Activated naive CD4-positive, alpha-beta T cell treated with anti-CD3 and anti-CD28 coated beads for 36 hours (primary cell): Measurements from ENCODE around the gene TM4SF4. TPM values are rescaled to one million over a fixed set of nuclear protein-coding genes. Genes with fewer than 3 reads are reported as not detected.

Source experiments
- CTCF ChIA-PET: fragments of 350-600 bp; sonication (Branson Sonifier 250); formaldehyde crosslinking; loops from one replicate; lab custom pipeline; 2021; ENCODE audit warnings: antibody characterized with exemption; lab: Charles Lee
- DNase-seq: peaks from one replicate; pipeline ENCODE4 v3.0.0-alpha.2; 2020
- H3K27ac Mint-ChIP-seq: one replicate; pipeline ENCODE4 v1.8.0; 2021; ENCODE audit warnings: mild to moderate bottlenecking, mixed read lengths
- H3K27me3 Mint-ChIP-seq: one replicate; pipeline ENCODE4 v1.8.0; 2021; ENCODE audit warnings: low read depth, mixed read lengths
- H3K36me3 Mint-ChIP-seq: one replicate; pipeline ENCODE4 v1.8.0; 2021; ENCODE audit warnings: low read depth, mixed read lengths
- H3K4me1 Mint-ChIP-seq: one replicate; pipeline ENCODE4 v1.8.0; 2021; ENCODE audit warnings: low read depth, mixed read lengths
- H3K4me3 Mint-ChIP-seq: one replicate; pipeline ENCODE4 v1.8.0; 2021; ENCODE audit warnings: mild to moderate bottlenecking, moderate library complexity, mixed read lengths
- H3K9me3 Mint-ChIP-seq: one replicate; pipeline ENCODE4 v1.8.0; 2021; ENCODE audit warnings: mixed read lengths
- intact Hi-C: fragments of 100-400 bp; cut with micrococcal nuclease; formaldehyde crosslinking; loops from one replicate; pipeline ENCODE4 v1.15.1; 2023
- total RNA-seq, 2 experiments: library from RNA; stranded (reverse); gene quantifications; one replicate each; pipeline ENCODE4 v1.2.3, GENCODE V29; 2021

The TM4SF4 gene
- total RNA-seq, 2 experiments from 2014 or later, result not detected

- no peaks in the 10 kb centered on the region for H3K4me1 Mint-ChIP-seq
- intact Hi-C loops, result no loop called here
Observed at GRCh38 chr3:149545049-149545448, 70.6 kb downstream of the TM4SF4 start.

DNA sequence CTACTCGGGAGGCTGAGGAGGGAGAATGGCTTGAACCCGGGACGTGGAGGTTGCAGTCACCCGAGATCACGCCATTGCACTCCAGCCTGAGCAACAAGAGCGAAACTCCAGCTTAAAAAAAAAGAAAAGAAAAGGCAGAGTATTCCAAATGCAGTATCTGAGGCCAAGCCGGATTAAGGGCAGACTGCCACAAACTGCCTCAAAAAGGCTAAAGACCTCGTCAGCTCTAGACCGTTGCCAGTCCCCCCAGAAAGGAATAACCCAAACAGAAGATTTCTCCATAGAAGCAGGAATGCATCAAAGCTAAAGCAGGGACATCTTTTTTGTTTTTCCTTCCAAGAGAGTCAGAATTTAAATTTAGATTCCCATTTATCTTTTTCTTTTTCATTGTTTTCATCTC lies 72.9 kb downstream of the TM4SF4 start:
- Mint-ChIP-seq H3K4me3 (no peak overlapping the region), H3K27ac (no peak overlapping the region), H3K9me3 (no peaks in the 10 kb centered on the region), H3K27me3 (peaks cover 26% of the 10 kb centered on the region), H3K4me1 (no peaks in the 10 kb centered on the region), H3K36me3 (no peaks in the 10 kb centered on the region)
- intact Hi-C loops, result no loop called here
- CTCF ChIA-PET, result no interaction called here
- no peak for DNase-seq

More at GRCh38 chr3:149545049-149545448, 70.6 kb downstream of the TM4SF4 start:
- no peak overlapping the region for H3K27ac Mint-ChIP-seq
- H3K36me3 Mint-ChIP-seq, result no peaks in the 10 kb centered on the region
- CTCF ChIA-PET, result no interaction called here
- no peak overlapping the region for H3K4me3 Mint-ChIP-seq
- no peak for DNase-seq
- H3K27me3 Mint-ChIP-seq, result peaks cover 25% of the 10 kb centered on the region
- H3K9me3 Mint-ChIP-seq, result no peaks in the 10 kb centered on the region

DNA sequence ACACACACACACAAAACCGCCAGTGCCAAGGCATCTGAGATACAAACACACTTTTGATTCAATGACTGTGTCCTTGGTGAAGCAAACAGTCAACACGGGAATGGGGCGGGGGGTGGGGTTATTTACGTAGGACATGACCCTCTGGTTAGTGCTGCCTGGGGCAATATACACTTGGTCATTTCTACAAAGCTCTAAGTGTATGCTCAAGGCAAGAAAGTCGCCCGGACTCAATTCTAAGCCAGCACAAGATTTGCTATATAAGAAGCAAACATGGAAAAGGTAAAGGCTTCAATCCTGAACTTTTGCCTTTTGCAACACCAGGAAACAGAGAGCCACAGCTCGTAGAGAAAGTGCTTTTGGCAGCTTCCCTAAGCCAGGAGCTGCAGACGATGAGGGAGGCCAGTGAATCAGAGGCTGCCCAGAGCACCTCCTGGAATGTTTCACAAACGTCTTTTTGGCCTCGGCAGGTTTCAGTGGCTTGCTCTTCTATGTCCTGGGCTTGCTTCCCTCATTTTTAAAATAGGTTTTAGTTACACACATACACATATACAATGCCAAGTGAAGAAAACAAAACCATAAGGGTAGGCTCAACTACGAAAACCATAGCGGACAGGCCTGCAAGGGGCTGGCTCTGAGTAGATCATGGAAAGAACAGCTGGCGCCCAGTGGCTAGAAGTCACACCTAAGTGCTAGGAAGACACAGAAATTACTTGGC lies 73.6 kb downstream of the TM4SF4 start:
- H3K36me3 Mint-ChIP-seq, result no peaks in the 10 kb centered on the region

GRCh38 chr3:149548669-149549065 lies 74.2 kb downstream of the TM4SF4 start:
- Mint-ChIP-seq H3K36me3 (no peaks in the 10 kb centered on the region), H3K27me3 (peaks cover 28% of the 10 kb centered on the region), H3K9me3 (no peaks in the 10 kb centered on the region), H3K4me3 (no peak overlapping the region), H3K27ac (no peak overlapping the region), H3K4me1 (no peaks in the 10 kb centered on the region)
- no peak for DNase-seq
- intact Hi-C loops, result no loop called here
- CTCF ChIA-PET, result no interaction called here

More for the DNA sequence above, 73.6 kb downstream of the TM4SF4 start:
- peaks cover 28% of the 10 kb centered on the region for H3K27me3 Mint-ChIP-seq
- CTCF ChIA-PET, result no interaction called here
- no peak for DNase-seq
- no peak overlapping the region for H3K4me3 Mint-ChIP-seq
- H3K9me3 Mint-ChIP-seq, result no peaks in the 10 kb centered on the region
- H3K4me1 Mint-ChIP-seq, result no peaks in the 10 kb centered on the region
- intact Hi-C loops, result no loop called here
- H3K27ac Mint-ChIP-seq, result no peak overlapping the region

DNA sequence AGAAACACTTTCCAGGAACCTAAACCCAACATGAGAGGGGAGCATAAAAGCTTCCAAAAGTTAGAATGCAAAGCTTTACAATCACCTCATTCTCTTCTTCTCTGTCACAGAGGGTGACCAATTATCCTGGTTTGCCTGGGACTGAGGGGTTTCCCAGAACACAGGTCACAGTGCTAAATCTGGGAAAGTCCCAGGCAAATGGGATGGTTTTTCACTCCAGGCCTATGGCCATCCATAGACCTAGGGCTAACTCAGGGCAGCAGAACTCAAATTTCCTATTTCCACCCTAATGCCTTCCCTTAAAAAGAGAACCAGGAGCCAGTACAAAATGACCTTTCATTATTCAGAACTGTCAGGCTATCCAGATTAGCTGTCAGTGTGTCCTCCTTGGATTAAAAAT lies 77.0 kb downstream of the TM4SF4 start:
- intact Hi-C loops, result no loop called here
- H3K27ac Mint-ChIP-seq, result no peak overlapping the region
- CTCF ChIA-PET, result no interaction called here
- H3K4me3 Mint-ChIP-seq, result no peak overlapping the region
- peaks cover 24% of the 10 kb centered on the region for H3K27me3 Mint-ChIP-seq
- DNase-seq, result no peak
- H3K9me3 Mint-ChIP-seq, result no peaks in the 10 kb centered on the region
- H3K36me3 Mint-ChIP-seq, result no peaks in the 10 kb centered on the region
- H3K4me1 Mint-ChIP-seq, result peaks cover 6% of the 10 kb centered on the region

DNA sequence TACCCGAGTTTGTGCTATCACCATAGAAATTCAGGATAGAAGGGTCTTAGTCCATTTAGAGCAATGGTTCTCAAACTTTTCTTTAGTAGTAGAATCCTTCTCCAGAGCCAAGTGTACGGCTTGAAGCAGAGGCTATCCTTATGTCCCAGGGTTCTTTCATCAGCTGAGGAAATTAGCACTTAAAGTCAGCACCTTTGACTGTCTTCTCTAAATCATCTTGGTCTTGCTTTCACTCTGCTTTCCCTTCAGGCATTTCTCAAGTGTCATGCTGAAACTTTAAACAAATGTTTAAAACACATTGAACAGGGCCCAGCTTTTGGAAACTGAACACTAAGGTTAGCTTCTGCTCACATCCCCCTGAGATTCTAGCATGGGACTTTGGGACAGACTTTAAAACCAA lies 78.2 kb downstream of the TM4SF4 start:
- intact Hi-C loops, result no loop called here
- H3K9me3 Mint-ChIP-seq, result no peaks in the 10 kb centered on the region
- DNase-seq, result no peak
- H3K27me3 Mint-ChIP-seq, result peaks cover 21% of the 10 kb centered on the region
- H3K27ac Mint-ChIP-seq, result no peak overlapping the region
- CTCF ChIA-PET, result no interaction called here
- H3K36me3 Mint-ChIP-seq, result no peaks in the 10 kb centered on the region
- peaks cover 6% of the 10 kb centered on the region for H3K4me1 Mint-ChIP-seq
- H3K4me3 Mint-ChIP-seq, result no peak overlapping the region

Other genes with a start within 250 kb of the TM4SF4 start
- gene TM4SF18, start 141.1 kb upstream of the TM4SF4 start, total RNA-seq, result not detected
- gene TM4SF1, start 97.0 kb upstream of the TM4SF4 start, total RNA-seq, result not detected
- gene WWTR1, start 183.3 kb downstream of the TM4SF4 start, total RNA-seq, result under 1 TPM; 0.19 to 0.42 TPM